Activated CD8-positive, alpha-beta memory T cell treated with anti-CD3 and anti-CD28 coated beads, Interleukin-2, amount 50 U/mL, for 48 hours (primary cell): ENCODE data around the gene LRRFIP1.
"Not testable (repeated sequence)": the region's sequence is repeated elsewhere in the genome, so short reads cannot be mapped to it uniquely, and the experiment has no call there.

Experiments used
- DNase-seq: peaks from one replicate; pipeline ENCODE4 v3.0.0-alpha.2; 2020

LRRFIP1 gene

DNA sequence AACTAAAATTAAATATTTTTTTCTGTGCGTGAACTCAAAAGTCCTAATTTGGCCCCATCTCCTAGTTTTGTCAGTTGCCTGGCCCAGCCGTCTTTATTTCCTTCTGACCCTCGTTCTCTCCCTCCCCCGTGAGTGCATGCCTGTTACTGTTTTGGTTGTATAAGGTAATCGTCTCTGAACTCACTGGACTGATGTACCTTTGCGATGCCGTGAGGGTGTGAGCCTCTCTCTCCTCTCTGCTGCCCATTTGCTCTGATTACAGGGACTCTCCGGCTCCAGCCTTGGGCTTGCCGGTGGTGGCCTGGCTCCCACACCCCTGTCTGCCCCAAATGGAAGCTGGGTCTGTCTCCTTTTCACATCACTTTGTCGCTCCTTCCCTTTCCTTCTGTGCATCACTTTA is 104.7 kb downstream of the LRRFIP1 start:
- DNase-seq = no peak

DNA sequence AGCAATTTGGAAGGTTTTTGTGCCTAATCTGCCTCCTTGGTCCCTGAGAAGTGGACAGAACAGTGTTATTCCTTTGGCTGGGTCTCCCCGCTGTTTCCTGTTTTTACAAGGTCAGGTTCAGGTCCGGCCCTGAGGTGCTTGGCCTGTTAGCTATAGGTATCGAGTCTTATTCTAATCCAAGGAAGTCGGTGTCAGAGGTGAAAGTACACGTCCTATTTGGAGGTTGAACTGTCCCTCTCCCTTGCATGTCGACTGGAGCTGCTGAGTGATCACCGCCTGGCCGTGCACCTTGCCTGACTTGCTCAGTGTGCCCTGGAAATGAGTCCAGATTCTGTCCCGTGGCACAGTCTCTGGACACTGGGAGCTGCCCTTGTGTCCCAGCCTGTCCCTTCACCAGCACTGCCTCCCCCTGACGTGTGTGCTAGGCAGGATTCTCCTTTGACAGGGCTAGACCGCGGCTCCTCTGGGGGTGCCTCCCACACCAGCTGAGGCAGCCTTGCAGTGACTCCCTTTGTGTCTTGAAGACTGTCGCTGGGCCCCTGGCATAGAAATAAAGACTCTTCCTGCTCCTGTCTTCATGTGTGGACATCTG is 105.5 kb downstream of the LRRFIP1 start:
- DNase-seq = no peak

DNA sequence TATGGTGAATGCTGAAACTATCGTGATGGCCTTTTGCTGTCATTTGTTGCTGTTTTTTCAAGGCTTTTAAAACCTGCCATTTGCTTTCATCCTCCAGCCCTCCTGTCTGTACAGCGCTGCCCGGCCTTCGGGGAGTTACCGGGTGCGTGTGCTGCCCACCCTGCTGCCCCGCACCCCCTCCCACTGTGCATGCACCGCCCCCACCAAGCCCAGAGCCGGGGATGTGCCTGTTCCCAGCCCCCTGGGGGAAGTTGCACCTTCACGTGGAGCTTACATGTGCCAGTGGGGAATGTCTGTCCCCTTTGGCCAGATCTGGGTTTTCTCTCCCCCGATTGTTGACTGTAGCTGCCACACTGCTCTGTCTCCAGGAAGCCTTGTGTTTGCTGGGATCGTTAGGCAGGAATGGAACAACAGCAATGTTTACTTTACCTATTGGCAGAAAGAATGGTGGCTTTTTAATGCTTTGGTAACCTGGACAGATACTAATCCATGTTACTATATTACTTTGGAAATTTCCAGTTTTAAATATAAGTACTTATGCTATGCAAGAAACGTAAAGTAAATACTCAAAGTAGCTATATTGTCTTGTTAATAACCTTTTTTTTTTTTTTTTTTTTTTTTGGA is 106.4 kb downstream of the LRRFIP1 start:
- DNase-seq = no peak

DNA sequence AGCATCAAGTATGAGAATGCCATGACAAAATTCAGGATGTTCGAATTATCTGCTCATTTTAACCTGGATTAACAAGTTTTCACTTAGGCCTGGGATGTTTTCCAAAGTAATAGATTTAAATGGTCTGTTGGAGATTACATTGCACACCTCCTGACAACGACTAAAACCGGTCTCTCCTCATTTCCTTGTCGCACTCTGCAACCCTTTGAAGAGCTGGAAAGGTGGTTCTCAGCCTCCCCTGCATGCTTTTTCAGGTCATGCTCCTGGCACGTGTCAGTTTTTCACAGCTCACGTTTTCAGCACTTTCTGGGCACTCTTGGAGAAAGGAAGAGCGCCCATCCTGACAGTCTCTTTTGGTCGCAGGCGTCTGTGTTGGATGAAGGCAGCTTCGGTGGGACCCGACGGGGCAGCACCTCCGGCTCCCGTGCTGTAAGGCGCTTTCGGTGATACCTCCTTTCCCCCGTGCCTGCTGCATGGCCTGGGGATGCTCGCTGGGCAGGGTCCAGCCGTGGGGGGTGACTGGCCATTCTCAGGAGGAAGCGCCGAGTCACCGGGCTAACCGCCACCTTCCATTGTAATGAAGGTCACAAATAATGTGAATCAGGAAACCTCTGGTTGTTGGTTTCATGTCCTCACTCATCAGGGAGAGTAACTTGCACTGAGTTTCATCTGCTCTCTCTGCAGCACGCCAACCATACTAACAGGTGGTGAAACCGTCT is 107.7 kb downstream of the LRRFIP1 start:
- no peak for DNase-seq

DNA sequence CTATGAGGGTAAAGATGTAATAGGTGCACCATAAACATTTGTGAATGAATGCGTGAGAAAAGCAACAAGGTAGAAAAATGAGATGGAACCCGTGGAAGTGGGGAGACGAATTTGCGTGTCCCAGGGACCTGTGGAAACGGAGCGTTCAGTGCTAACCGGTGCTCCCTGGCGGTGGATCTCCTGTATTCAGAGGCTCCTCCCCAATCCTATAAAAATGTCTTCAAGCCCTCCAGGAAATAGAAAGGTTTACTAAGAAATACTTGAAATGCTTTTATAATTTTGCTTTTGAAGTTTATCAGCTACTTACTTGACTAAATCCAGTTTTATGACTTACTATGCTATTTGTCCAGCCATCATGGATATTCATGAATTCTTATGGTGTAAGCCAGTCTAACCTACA is 108.4 kb downstream of the LRRFIP1 start:
- DNase-seq = no peak

DNA sequence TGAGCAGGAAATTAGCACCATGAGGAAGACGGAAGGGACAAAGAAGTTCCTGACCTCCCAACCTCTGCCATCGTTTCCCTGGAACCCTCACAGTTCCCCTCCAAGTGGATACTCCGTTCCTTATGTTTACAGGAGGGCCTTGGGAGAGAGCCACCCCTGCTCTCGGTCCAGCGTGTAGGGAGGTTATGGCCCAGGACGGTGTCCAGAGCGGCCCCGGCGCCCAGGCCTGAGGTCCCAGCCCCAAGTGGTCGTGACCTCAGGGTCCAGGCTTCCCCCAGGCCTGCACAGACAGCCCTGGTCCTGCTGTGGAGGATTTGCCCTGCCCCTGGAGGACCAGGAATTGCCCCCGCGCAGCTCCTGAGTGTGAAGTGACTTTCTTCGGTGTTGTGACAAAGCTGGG is 109.4 kb downstream of the LRRFIP1 start:
- DNase-seq = no peak

DNA sequence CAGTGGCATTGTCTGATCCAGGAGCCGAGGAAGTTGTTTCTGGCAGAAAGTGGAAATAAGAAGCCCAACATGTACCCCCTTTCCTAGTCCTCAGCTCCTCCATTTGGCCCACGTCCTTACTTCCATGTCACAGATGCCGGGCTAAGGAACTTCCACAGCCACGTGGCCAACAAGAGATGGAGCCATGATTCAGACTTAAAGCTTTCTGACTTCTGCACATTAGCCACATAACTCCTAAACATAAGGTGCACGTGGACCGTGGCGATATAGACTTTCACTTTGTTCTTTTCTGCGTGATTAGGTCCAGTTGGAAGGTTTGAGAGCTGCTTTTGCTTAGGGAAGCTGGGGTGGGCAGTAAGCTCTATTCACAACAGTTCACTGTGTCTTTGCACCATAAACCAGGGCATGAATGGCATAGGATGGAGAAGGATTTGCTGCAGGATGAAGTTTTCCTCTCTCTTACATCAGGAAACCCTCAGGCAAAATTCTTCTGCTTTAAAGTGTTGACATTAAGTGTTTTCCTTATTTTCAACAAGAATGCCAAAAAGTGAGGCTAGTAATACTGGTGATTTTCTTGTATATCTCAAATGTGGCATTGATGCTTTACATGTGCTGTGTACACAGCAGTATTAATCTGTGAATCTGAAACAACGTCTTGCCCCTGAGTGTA is 109.9 kb downstream of the LRRFIP1 start:
- DNase-seq = no peak

DNA sequence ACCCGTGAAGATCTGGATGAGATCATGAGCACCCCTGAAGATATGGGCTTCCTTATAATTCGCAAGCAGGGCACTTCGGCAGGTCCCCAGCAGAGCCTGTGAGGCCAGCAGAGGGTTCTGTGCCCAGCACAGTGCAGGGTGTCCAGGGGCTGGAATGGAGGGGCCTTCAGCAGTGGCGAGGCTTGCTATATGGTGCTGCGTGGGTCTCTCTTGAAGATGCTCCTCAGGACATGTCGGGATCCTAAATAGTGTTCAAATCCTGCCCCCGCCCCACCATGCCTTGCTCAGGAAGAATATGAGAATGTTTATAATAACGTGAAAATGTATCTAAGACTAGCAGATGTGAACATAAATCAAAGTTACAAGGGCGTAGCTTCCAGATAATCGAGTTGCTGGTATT is 110.9 kb downstream of the LRRFIP1 start:
- DNase-seq = no peak

DNA sequence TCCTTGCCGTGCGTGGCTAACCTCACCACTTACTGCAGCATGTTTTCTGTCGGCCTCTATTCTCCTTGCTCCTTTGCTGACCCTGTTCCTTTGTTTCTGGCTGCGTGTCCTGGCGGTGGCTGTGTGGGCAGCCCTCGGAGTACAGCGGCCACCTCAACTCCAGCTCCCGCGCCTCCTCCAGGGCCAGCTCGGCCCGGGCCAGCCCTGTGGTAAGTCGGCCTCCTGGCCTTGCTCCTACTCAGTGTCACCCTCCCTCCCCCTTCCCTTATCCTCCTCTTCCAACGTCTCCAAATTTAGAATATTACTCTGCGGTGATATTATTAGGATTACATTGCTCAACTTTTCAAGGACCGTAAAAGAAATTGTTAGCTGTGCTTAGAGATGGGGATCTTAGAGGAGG is 111.7 kb downstream of the LRRFIP1 start:
- no peak for DNase-seq

DNA sequence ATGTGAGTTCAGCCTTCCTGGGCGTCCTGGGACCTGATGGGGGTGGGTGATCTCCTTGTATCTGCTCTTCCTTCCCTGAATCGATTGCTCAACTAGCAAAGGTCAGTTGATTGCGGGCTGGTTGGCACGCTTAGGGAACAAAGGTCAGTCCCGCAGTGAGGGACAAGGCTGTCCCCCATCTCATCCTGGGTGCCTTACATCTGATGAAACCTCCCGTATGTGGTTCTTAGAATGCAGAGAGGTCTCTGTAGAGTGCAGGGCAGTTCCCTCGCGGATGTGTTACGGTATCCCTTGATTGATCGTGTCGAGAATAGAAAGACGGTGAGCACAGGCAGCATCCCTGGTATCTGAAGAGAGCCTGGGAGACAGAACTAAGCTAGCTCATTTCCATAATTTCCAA is 114.8 kb downstream of the LRRFIP1 start:
- DNase-seq = no peak

DNA sequence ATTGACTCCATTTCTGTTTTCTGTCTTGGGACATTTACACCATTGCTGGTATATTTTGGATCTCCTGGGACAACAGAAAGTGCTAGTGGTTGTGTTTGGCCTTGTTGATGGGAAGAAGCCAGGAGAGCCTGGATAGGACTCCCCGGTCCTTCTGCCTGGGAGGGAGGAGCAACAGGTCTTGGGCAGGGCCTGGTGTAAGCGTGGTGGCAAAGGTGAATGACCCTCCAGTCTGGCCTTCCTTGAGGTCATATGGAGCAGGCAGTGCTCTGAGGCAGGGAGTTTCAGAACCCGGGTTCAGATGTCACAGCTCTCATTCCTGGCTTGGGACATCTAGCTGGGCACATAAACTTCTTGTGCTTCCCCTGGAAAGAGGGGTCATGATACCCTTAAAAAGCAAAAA is 115.2 kb downstream of the LRRFIP1 start:
- DNase-seq = no peak

DNA sequence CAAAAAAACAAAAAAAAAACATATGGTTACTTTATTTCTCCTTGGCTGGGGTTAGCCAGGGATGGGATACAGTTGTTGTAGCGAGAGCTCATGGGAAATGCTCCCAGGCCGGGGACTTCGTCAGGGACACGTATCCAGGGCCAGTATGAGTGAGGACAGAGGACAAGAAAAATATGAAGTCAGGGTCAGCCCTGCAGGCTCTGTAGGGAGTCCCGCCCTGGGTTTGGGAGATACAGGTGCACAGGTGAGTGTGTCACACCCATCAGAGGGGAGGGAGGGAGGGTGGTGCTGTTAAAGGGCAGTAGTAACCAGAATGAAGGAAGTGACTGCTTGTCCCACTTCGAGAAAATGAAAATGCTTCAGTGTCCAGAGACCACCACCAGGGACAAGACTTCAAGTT is 115.6 kb downstream of the LRRFIP1 start:
- no peak for DNase-seq

DNA sequence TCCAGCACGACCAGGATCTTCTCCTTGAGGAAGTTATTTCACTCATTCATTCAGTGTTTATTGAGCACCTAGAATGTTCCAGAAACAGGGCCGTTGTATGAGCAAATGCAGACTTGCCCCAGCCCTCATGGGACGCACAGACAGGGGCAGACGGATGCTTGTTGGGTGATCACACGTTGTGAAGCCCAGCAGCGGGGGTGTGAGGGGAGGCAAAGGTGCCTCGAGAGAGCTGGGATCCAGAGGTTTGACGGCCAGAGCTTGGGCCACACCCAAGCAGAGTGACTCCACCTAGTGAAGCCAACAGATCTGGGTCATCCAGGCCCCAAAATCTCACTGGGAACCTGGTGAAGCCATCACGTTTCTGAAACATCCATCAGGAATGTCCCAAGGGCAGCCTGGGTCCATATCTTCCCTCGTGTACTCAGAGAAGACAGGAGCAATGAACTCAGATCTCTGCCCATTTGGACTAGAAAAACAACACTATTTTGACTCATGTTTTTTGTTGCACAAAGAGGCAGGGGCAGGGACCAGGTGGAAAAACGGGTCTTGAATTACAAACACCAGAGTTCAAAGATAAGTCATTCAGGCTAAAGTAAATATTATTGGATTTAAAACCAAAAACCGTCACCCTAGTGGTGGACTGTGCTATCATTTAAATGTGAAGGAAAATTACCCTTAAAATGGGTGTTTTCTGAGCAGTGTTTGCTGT is 116.3 kb downstream of the LRRFIP1 start:
- DNase-seq = no peak

DNA sequence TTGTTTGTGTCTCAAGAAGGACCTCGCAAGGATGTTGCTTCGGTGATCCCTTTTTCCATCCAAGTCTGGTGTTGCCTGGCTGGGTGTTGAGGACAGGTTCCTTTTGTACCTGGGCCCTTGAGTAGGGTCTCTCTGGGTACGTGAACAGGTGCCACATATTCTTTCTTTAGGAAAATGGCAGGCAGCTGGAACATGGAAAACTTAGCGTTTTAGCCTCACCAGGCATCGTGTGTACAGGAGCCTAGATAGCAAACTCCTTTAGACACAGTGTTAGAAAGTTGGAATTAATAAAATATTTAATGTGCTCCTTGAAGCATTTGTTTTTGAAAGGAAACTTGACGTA is 116.9 kb downstream of the LRRFIP1 start:
- no peak for DNase-seq

DNA sequence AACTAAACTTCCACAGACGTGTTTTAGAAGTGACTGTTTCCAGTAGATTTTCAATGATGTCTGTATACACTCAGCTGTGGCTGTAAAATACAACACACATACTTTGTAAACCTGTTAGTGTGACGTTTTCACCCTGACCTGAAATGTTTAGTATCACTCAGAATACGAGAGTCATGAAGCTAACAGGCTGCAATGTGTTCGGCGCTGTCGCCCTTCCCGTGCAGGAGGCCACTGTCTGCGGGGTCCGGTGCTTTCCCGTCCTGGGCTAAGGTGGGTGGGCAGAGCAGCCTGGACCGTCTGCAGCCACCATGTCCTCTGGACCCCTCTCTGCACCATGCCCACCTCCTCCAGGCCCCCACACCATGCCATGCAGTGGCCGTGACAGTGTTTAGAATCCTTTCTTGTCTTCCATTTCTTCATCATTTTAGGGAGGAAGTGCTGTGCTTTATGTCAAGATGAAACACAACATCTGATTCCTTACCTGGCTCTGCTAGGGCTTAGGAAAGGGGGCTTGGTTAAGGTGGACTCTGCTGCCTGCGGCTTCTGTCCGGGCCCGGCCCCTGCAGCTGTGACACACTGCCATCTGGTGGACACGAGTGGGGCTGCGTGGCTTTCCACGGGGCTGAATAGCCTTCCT is 117.3 kb downstream of the LRRFIP1 start:
- DNase-seq = peak; percentile 92

DNA sequence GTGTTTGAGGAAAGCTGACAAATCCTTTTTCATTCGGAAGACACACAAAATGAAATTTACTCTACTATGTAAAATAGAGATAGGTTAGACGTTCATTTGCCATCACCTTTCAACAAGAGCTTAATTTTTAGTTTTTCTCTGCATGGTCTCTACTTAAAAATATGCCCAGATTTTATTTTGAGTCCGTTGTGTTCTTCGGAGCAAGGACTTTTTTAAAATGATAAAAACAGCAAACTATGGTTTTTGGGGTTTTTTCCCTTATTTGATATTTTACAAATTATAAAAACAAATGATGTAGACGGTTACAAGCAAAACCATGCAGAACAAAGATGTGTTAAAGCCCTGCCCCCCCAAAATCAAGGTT is 117.8 kb downstream of the LRRFIP1 start:
- DNase-seq = no peak

DNA sequence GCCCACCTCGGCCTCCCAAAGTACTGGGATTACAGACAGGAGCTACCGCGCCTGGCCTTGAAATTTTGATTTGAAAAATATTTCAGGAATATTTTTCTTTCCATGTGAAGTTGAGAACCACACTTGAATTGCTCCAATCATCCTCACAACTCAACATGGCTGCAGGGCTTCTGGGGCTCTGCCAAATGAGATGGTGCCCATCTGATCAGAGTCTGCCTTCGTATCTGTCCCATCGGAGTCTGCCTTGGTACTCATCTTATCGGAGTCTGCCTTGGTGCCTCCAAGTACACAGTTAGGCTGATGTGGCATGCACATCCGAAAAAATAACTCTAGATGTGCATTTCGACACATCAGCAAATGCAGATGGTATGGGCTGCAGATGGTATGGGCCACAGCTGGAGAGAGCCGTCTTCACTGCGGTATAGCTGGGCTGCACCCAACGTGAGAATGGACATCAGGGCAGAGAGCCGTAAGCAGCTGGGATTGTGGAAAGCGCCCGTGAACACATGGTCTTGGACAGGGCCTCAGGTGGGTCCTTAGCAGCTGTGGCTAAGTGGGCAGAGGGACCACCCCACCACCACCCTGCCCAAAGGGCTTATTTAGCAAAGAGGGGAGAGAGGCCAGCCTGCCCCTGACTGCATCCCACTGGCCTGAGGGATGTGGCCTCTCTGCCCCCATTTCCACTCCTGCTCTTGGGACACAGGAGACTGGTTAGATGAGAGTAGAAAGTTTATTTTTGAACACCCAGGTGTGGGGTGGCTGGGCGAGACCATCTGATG is 119.1 kb downstream of the LRRFIP1 start:
- no peak for DNase-seq

DNA sequence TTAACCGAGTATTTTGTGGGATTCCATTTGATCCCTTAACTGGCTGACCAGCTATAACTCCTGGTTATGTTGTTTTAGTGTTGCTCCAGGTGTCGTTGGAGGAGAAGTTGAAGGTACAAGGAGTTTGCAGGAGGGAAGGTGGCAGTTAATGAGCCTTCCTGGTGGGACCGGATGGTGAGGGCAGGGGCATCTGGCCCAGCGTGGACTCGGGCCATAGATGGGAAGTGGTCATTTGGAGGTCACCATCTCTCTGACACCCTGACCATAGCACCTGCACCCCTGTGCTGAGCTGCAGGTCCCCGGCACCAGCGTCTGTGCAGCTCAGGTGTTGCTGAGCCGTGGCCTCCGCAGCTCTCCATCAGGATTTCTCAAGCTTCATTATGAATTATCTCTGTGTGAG is 119.8 kb downstream of the LRRFIP1 start:
- DNase-seq = no peak

DNA sequence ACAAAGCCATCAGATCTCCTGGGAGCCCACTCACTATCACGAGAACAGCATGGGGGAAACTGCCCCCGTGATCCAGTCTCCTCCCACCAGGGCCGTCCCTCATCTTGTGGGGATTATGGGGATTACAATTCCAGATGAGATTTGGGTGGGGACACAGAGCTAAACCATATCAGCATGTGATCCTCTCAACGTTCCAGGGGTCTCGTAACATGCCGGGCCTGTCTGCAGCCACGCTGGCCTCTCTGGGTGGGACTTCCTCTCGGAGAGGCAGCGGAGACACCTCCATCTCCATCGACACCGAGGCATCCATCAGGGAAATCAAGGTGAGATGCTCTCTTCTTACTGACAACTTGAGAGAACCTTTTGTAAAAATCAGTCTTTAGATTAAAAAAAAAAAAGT is 121.6 kb downstream of the LRRFIP1 start:
- DNase-seq = no peak

DNA sequence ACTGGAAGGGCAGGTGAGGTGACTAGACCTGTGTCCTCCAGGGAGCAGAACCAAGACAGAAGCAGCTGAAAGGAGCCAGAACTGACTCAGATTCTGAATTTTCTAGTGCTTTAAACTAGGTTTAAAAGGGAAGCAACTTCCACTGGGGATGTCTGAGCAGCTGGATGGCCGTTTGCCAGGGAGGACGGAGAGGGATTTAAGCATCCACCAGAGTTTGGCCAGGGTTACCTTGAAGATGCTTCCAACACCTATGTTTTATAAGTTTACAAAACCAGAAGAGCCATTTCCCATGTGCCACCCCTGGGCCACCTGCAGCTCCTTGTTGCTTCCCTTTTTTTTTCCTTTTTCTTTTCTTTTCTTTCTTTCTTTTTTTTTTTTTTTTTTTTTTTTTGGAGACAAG is 122.6 kb downstream of the LRRFIP1 start:
- DNase-seq = no peak

DNA sequence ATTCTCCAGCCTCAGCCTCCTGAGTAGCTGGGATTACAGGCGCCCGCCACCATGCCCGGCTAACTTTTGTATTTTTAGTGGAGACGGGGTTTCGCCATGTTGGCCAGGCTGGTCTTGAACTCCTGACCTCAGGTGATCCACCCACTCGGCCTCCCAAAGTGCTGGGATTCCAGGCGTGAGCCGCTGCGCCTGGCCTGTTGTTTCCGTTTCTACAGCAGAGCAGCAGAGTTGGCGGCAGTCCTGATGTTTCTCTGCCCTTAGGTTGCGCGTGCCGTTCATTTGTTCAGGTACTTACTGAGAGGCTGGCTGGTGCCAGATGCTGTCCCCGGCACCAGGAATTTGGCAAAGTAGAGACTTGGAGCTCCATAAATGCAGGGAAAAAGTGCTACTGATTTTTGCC is 123.1 kb downstream of the LRRFIP1 start:
- not testable (repeated sequence) for DNase-seq

DNA sequence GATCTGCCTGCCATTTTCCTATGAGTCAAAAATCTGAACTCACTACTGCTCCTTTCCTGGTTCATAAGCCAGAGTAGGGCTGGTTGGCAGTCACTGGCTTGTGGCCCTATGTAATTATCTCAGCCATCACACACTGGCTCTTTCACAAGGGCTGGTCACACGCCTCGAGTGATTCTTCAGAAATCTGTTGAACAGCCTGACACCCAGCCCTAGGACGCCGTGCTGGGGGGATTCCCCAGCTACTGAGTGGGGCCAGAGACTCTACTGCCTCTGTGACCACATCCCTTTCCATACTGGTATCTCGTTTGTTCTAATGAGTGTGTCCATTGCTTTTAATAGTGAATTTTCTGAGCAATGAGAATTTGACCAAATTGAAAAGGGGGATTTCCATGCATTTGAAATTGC is 125.4 kb downstream of the LRRFIP1 start:
- DNase-seq = no peak
